MG63 (cell line): ENCODE results near the gene HMGXB4. TPM values are rescaled to one million over a fixed set of nuclear protein-coding genes. Genes with fewer than 3 reads are reported as not detected.

Experiments
- total RNA-seq: library from RNA; depleted of rRNA; stranded (reverse); fragments of >200 nt; shearing (Covaris generic); gene quantifications from 2 replicates; pipeline ENCODE4 v1.2.3, GENCODE V29; 2014; ENCODE audit warnings: low replicate concordance; rRNA removed

HMGXB4 gene
- total RNA-seq, 1 experiment from 2014 or later, result 19.8 TPM

Other genes starting within 250 kb of the HMGXB4 start
- gene ISX, start 191.3 kb upstream of the HMGXB4 start, total RNA-seq, result not detected in 2 replicates
- 18.1 and 19.2 TPM in 2 replicates for gene TOM1, start 42.4 kb downstream of the HMGXB4 start, total RNA-seq
- 36.1 and 66.9 TPM in 2 replicates for gene HMOX1, start 123.6 kb downstream of the HMGXB4 start, total RNA-seq
- 72.8 and 117 TPM in 2 replicates for gene MCM5, start 142.6 kb downstream of the HMGXB4 start, total RNA-seq